ENCODE measurements around the gene GORASP2. TPM values are rescaled to one million over a fixed set of nuclear protein-coding genes. Genes with fewer than 3 reads are reported as not detected.

Gene GORASP2
- polyA plus RNA-seq, 1 donor (not counting 4 experiments of a cell fraction or from before 2014, with no cell fraction given), result 125 TPM

- Histone ChIP-seq H3K9me3 (ENCODE audit: control insufficient read depth, low read depth, low read length) (no peaks in the 10 kb centered on the region), H2AFZ (ENCODE audit: control insufficient read depth, low read length) (no peak overlapping the region), H3K27ac (ENCODE audit: control insufficient read depth, insufficient read depth, low read length) (no peak overlapping the region), H4K20me1 (ENCODE audit: control insufficient read depth, extremely low read depth, insufficient read depth, low read length) (no peaks in the 10 kb centered on the region), H3K9ac (ENCODE audit: control insufficient read depth, extremely low read depth, insufficient read depth, low read length) (no peak overlapping the region), H3K4me3 (ENCODE audit: control insufficient read depth in 2 of 3, extremely low read depth in 1 of 3, insufficient read depth in 2 of 3, low read depth in 1 of 3, low read length in 3 of 3) (no peak overlapping the region), H3K27me3 (ENCODE audit: control insufficient read depth, extremely low read depth, insufficient read depth, low read length) (no peaks in the 10 kb centered on the region), H3K4me2 (ENCODE audit: control insufficient read depth, extremely low read depth, insufficient read depth, low read depth, low read length) (no peak overlapping the region), H3K79me2 (ENCODE audit: control insufficient read depth, insufficient read depth, low read length) (no peaks in the 10 kb centered on the region), H3K36me3 (ENCODE audit: control insufficient read depth in 2 of 2, extremely low read depth in 1 of 2, insufficient read depth in 2 of 2, low read length in 2 of 2) (peaks cover 4 to 5% of the 10 kb centered on the region in 2 experiments), H3K9me1 (ENCODE audit: control insufficient read depth, extremely low read depth, insufficient read depth, low read length) (no peaks in the 10 kb centered on the region), H3K4me1 (ENCODE audit: control insufficient read depth, extremely low read depth, insufficient read depth, low read length) (peaks cover 2% of the 10 kb centered on the region)
- TF ChIP-seq CTCF (optimal IDR thresholded peaks at IDR 0.05 in 1 of 3, IDR thresholded peaks at IDR 0.05 in 1 of 3, conservative IDR thresholded peaks at IDR 0.05 in 1 of 3; ENCODE audit: extremely low read depth in 1 of 3, insufficient read depth in 2 of 3, low read length in 3 of 3), result no peak
- TF ChIP-seq EZH2 (IDR thresholded peaks at IDR 0.05; ENCODE audit: low read length), result no peak
- dilution Hi-C loops (cut with MboI; ENCODE audit: extremely low pct_ligation_motif_present, low sequenced_read_pairs), result no loop called here
- FAIRE-seq (no peak), DNase-seq (ENCODE audit: low read depth, low spot score) (no peak)
Observed at GRCh38 chr2:171016125-171016524, 87.1 kb downstream of the GORASP2 start.

Other genes with a start within 250 kb of the GORASP2 start
- gene SP5, start 213.9 kb upstream of the GORASP2 start, polyA plus RNA-seq, result not detected in 3 replicates
- gene ERICH2, start 158.9 kb upstream of the GORASP2 start, polyA plus RNA-seq, result 0.41 to 1.3 TPM (median 0.45 TPM) in 3 replicates
- gene GAD1, start 112.4 kb upstream of the GORASP2 start, polyA plus RNA-seq, result 4.5 to 9.4 TPM (median 5.9 TPM) in 3 replicates
- 9.1 to 14.7 TPM (median 11.9 TPM) in 3 replicates for gene TLK1, start 231.6 kb downstream of the GORASP2 start, polyA plus RNA-seq